A549 (cell line): ENCODE results near the gene PILRB. TPM values are rescaled to one million over a fixed set of nuclear protein-coding genes. Genes with fewer than 3 reads are reported as not detected.

Source experiments
- CHD2 ChIP-seq: fragments of 150-350 bp; IDR thresholded peaks from 2 replicates; pipeline ENCODE4 v1.6.1; 2014; ENCODE audit warnings: low read length; ENCODE audit not compliant: partially characterized antibody
- RARB ChIP-seq: fragments of 250-450 bp; sonication (Bioruptor Pico); IDR thresholded peaks from 2 replicates; pipeline ENCODE4 v1.8.0; 2021; ENCODE audit warnings: mild to moderate bottlenecking, moderate library complexity
- polyA plus RNA-seq, 4 experiments: library from polyadenylated mRNA; depleted of rRNA in 3 of 4; stranded (reverse); fragments of >200 nt; fragmentation: RNase III in 1 of 4; extraction: RNeasy Plus Mini Kit Qiagen cat#74134 plus additional on column Dnase treatment in 1 of 4; gene quantifications; 2 replicates in 3 of 4; 3 replicates in 1 of 4; pipeline ENCODE4 v1.2.3, GENCODE V29; 2011 to 2017
- small RNA-seq, 6 experiments: library from RNA; depleted of rRNA; stranded (forward); fragments of <200 nt; gene quantifications; one replicate each; pipeline ENCODE3, GENCODE V24; 2012
- TF ChIP-seq, protein P1 (sequence below): IDR thresholded peaks from 2 replicates; pipeline ENCODE4 v1.6.1; 2012

PILRB gene
- polyA plus RNA-seq, 2 of the 4 experiments (the other 2 are of a cell fraction): 24.9 to 47.8 TPM

DNA sequence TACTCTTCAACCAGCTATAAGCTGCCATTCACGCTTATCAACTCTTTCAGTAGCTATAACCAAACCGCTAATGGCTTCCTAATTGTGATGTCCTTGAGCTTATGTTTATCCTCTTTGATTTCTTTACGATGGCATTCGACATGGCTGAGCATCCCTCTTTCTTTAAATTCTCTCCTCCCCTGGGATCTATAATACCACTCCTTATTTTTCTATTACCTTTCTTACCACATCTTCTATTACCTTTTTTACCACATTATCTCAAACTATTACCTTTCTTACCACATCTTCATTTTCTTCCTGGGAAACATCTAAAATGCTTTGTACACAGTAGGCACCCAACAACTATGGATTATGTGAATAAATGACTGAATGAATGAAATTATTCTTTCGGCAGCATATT, 57.5 kb downstream of the PILRB start (continued):
- TF ChIP-seq RARB (CRISPR knock-in tag): no peak
- TF ChIP-seq CHD2: no peak
- TF ChIP-seq, protein P1, sequence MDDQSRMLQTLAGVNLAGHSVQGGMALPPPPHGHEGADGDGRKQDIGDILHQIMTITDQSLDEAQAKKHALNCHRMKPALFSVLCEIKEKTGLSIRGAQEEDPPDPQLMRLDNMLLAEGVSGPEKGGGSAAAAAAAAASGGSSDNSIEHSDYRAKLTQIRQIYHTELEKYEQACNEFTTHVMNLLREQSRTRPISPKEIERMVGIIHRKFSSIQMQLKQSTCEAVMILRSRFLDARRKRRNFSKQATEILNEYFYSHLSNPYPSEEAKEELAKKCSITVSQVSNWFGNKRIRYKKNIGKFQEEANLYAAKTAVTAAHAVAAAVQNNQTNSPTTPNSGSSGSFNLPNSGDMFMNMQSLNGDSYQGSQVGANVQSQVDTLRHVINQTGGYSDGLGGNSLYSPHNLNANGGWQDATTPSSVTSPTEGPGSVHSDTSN: no peak
- TF ChIP-seq, all 56 proteins: peak for 0

Small RNA genes within 50 kb of the gene (small RNA-seq; reads per million reads assigned to genes)
- gene RF00019: 0 reads per million in 6 experiments

Other genes with a start within 250 kb of the PILRB start
- gene TAF6, start 238.8 kb upstream of the PILRB start, polyA plus RNA-seq (2011; rRNA removed): 36.2 and 45.1 TPM in 2 replicates
- gene TAF6, start 238.8 kb upstream of the PILRB start, polyA plus RNA-seq (2017; fragmentation: RNase III; extraction: RNeasy Plus Mini Kit Qiagen cat#74134 plus additional on column Dnase treatment): 57.0 to 62.5 TPM (median 57.1 TPM) in 3 replicates
- 11.3 and 11.7 TPM in 2 replicates for gene CNPY4, start 238.5 kb upstream of the PILRB start, polyA plus RNA-seq (2011; rRNA removed)
- 16.8 to 26.2 TPM (median 22.8 TPM) in 3 replicates for gene CNPY4, start 238.5 kb upstream of the PILRB start, polyA plus RNA-seq (2017; fragmentation: RNase III; extraction: RNeasy Plus Mini Kit Qiagen cat#74134 plus additional on column Dnase treatment)
- 0.45 and 0.63 TPM in 2 replicates for gene MBLAC1, start 231.2 kb upstream of the PILRB start, polyA plus RNA-seq (2011; rRNA removed)
- 2.5 to 3.3 TPM (median 2.6 TPM) in 3 replicates for gene MBLAC1, start 231.2 kb upstream of the PILRB start, polyA plus RNA-seq (2017; fragmentation: RNase III; extraction: RNeasy Plus Mini Kit Qiagen cat#74134 plus additional on column Dnase treatment)
- gene LAMTOR4, start 209.2 kb upstream of the PILRB start, polyA plus RNA-seq (2011; rRNA removed): 123 and 152 TPM in 2 replicates
- gene LAMTOR4, start 209.2 kb upstream of the PILRB start, polyA plus RNA-seq (2017; fragmentation: RNase III; extraction: RNeasy Plus Mini Kit Qiagen cat#74134 plus additional on column Dnase treatment): 168 to 180 TPM (median 177 TPM) in 3 replicates
- 3.4 and 5.7 TPM in 2 replicates for gene TRAPPC14, start 199.4 kb upstream of the PILRB start, polyA plus RNA-seq (2011; rRNA removed)
- gene TRAPPC14, start 199.4 kb upstream of the PILRB start, polyA plus RNA-seq (2017; fragmentation: RNase III; extraction: RNeasy Plus Mini Kit Qiagen cat#74134 plus additional on column Dnase treatment): 12.0 to 15.6 TPM (median 14.1 TPM) in 3 replicates
- gene GAL3ST4, start 189.5 kb upstream of the PILRB start, polyA plus RNA-seq (2011; rRNA removed): 0.27 and 0.56 TPM in 2 replicates
- gene GAL3ST4, start 189.5 kb upstream of the PILRB start, polyA plus RNA-seq (2017; fragmentation: RNase III; extraction: RNeasy Plus Mini Kit Qiagen cat#74134 plus additional on column Dnase treatment): 0.08 to 0.16 TPM (median 0.10 TPM) in 3 replicates
- gene GPC2, start 180.7 kb upstream of the PILRB start, polyA plus RNA-seq (2011; rRNA removed): 1.1 and 1.8 TPM in 2 replicates
- 1.9 to 3.0 TPM (median 2.9 TPM) in 3 replicates for gene GPC2, start 180.7 kb upstream of the PILRB start, polyA plus RNA-seq (2017; fragmentation: RNase III; extraction: RNeasy Plus Mini Kit Qiagen cat#74134 plus additional on column Dnase treatment)
- gene STAG3, start 180.2 kb upstream of the PILRB start, polyA plus RNA-seq (2011; rRNA removed): 0.25 and 0.36 TPM in 2 replicates
- 0.50 to 0.66 TPM (median 0.55 TPM) in 3 replicates for gene STAG3, start 180.2 kb upstream of the PILRB start, polyA plus RNA-seq (2017; fragmentation: RNase III; extraction: RNeasy Plus Mini Kit Qiagen cat#74134 plus additional on column Dnase treatment)
- not detected in 2 replicates for gene PVRIG, start 138.2 kb upstream of the PILRB start, polyA plus RNA-seq (2011; rRNA removed)
- gene PVRIG, start 138.2 kb upstream of the PILRB start, polyA plus RNA-seq (2017; fragmentation: RNase III; extraction: RNeasy Plus Mini Kit Qiagen cat#74134 plus additional on column Dnase treatment): not detected in 3 replicates
- gene SPDYE3, start 50.4 kb upstream of the PILRB start, polyA plus RNA-seq (2011; rRNA removed): 0.04 TPM in 1 of 2 replicates, not detected in the other
- 0.04 TPM in 1 of 3 replicates, not detected in the others for gene SPDYE3, start 50.4 kb upstream of the PILRB start, polyA plus RNA-seq (2017; fragmentation: RNase III; extraction: RNeasy Plus Mini Kit Qiagen cat#74134 plus additional on column Dnase treatment)
- 3.3 and 3.9 TPM in 2 replicates for gene PILRA, start 15.4 kb downstream of the PILRB start, polyA plus RNA-seq (2011; rRNA removed)
- gene PILRA, start 15.4 kb downstream of the PILRB start, polyA plus RNA-seq (2017; fragmentation: RNase III; extraction: RNeasy Plus Mini Kit Qiagen cat#74134 plus additional on column Dnase treatment): 1.9 to 3.8 TPM (median 3.4 TPM) in 3 replicates
- 3.5 and 4.2 TPM in 2 replicates for gene ZCWPW1, start 70.6 kb downstream of the PILRB start, polyA plus RNA-seq (2011; rRNA removed)
- gene ZCWPW1, start 70.6 kb downstream of the PILRB start, polyA plus RNA-seq (2017; fragmentation: RNase III; extraction: RNeasy Plus Mini Kit Qiagen cat#74134 plus additional on column Dnase treatment): 1.9 to 2.5 TPM (median 2.0 TPM) in 3 replicates
- 10.0 and 13.1 TPM in 2 replicates for gene MEPCE, start 71.7 kb downstream of the PILRB start, polyA plus RNA-seq (2011; rRNA removed)
- 36.7 to 38.4 TPM (median 38.2 TPM) in 3 replicates for gene MEPCE, start 71.7 kb downstream of the PILRB start, polyA plus RNA-seq (2017; fragmentation: RNase III; extraction: RNeasy Plus Mini Kit Qiagen cat#74134 plus additional on column Dnase treatment)
- gene PPP1R35, start 78.4 kb downstream of the PILRB start, polyA plus RNA-seq (2011; rRNA removed): 15.2 and 15.7 TPM in 2 replicates
- gene PPP1R35, start 78.4 kb downstream of the PILRB start, polyA plus RNA-seq (2017; fragmentation: RNase III; extraction: RNeasy Plus Mini Kit Qiagen cat#74134 plus additional on column Dnase treatment): 29.9 to 33.0 TPM (median 31.6 TPM) in 3 replicates
- 0.17 and 0.40 TPM in 2 replicates for gene SPACDR, start 106.1 kb downstream of the PILRB start, polyA plus RNA-seq (2011; rRNA removed)
- 0.33 to 0.39 TPM (median 0.34 TPM) in 3 replicates for gene SPACDR, start 106.1 kb downstream of the PILRB start, polyA plus RNA-seq (2017; fragmentation: RNase III; extraction: RNeasy Plus Mini Kit Qiagen cat#74134 plus additional on column Dnase treatment)
- 6.2 and 7.9 TPM in 2 replicates for gene TSC22D4, start 121.1 kb downstream of the PILRB start, polyA plus RNA-seq (2011; rRNA removed)
- 20.7 to 28.9 TPM (median 28.3 TPM) in 3 replicates for gene TSC22D4, start 121.1 kb downstream of the PILRB start, polyA plus RNA-seq (2017; fragmentation: RNase III; extraction: RNeasy Plus Mini Kit Qiagen cat#74134 plus additional on column Dnase treatment)
- gene NYAP1, start 125.8 kb downstream of the PILRB start, polyA plus RNA-seq (2011; rRNA removed): 0.32 and 0.47 TPM in 2 replicates
- 1.5 to 3.7 TPM (median 3.1 TPM) in 3 replicates for gene NYAP1, start 125.8 kb downstream of the PILRB start, polyA plus RNA-seq (2017; fragmentation: RNase III; extraction: RNeasy Plus Mini Kit Qiagen cat#74134 plus additional on column Dnase treatment)
- 13.5 and 16.0 TPM in 2 replicates for gene AGFG2, start 181.1 kb downstream of the PILRB start, polyA plus RNA-seq (2011; rRNA removed)
- 18.0 to 39.3 TPM (median 31.8 TPM) in 3 replicates for gene AGFG2, start 181.1 kb downstream of the PILRB start, polyA plus RNA-seq (2017; fragmentation: RNase III; extraction: RNeasy Plus Mini Kit Qiagen cat#74134 plus additional on column Dnase treatment)
- 0.19 TPM in 1 of 2 replicates, not detected in the other for gene SAP25, start 215.8 kb downstream of the PILRB start, polyA plus RNA-seq (2011; rRNA removed)
- 0.24 to 0.37 TPM (median 0.26 TPM) in 3 replicates for gene SAP25, start 215.8 kb downstream of the PILRB start, polyA plus RNA-seq (2017; fragmentation: RNase III; extraction: RNeasy Plus Mini Kit Qiagen cat#74134 plus additional on column Dnase treatment)
- 5.3 and 5.5 TPM in 2 replicates for gene LRCH4, start 228.0 kb downstream of the PILRB start, polyA plus RNA-seq (2011; rRNA removed)
- 13.7 to 17.1 TPM (median 17.1 TPM) in 3 replicates for gene LRCH4, start 228.0 kb downstream of the PILRB start, polyA plus RNA-seq (2017; fragmentation: RNase III; extraction: RNeasy Plus Mini Kit Qiagen cat#74134 plus additional on column Dnase treatment)
- gene FBXO24, start 228.2 kb downstream of the PILRB start, polyA plus RNA-seq (2011; rRNA removed): 0.36 and 0.52 TPM in 2 replicates
- 0.13 to 0.37 TPM (median 0.19 TPM) in 3 replicates for gene FBXO24, start 228.2 kb downstream of the PILRB start, polyA plus RNA-seq (2017; fragmentation: RNase III; extraction: RNeasy Plus Mini Kit Qiagen cat#74134 plus additional on column Dnase treatment)
- gene PCOLCE, start 244.2 kb downstream of the PILRB start, polyA plus RNA-seq (2011; rRNA removed): 1.2 and 1.7 TPM in 2 replicates
- gene PCOLCE, start 244.2 kb downstream of the PILRB start, polyA plus RNA-seq (2017; fragmentation: RNase III; extraction: RNeasy Plus Mini Kit Qiagen cat#74134 plus additional on column Dnase treatment): 5.5 to 9.2 TPM (median 8.2 TPM) in 3 replicates